Middle frontal gyrus (tissue), 1 donor: ENCODE data around the gene PPDPF.
"Not testable (repeated sequence)": the region's sequence is repeated elsewhere in the genome, so short reads cannot be mapped to it uniquely, and the experiment has no call there.

Experiments used
- DNase-seq: peaks from one replicate; pipeline ENCODE4 v3.0.0-alpha.2; 2015; ENCODE audit warnings: low spot score; ENCODE audit errors: extremely low spot score

The PPDPF gene

DNA sequence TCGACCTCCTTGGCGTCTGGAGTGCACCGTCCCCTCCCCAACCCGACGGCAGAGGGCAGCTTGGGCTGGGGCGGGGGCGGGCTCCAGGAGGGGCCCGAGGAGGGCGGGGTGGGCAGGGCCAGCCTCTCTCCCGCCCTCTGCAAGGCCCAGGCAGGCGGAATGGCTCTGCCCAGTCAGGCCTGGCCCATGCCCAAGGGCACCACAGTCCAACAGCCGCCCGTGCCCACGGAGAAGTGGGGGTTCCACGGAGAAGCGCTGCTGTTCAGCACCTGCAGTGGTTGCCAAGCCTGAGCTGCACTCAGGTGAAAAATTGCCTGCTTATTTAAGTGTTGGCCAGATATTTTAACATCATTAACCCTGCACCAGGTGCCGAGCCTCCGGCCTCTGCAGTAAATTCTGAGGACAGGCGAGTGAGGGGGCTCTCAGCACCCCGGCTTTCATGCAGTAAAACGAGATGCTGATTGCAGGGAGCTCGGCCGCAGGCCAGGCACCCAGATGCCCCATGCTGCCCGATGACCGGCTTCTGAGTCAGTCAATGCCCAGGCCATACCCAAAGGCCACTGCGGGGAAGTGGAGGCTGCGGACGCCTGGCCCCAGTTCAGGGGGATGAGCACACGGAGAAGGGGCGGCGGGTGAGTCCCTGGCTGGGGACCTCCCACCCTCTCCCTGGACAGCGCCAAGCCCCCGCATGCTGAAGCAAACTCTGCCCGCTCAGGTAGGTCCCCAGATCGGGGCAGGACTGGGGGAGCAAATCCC, 27.3 kb downstream of the PPDPF start, which contains the start of gene SRMS:
SRMS (minus strand) TSS at position 25 of the 756 bp plus-strand sequence. CDS start 286 bp downstream, outside the sequence.
- no peak for DNase-seq

DNA sequence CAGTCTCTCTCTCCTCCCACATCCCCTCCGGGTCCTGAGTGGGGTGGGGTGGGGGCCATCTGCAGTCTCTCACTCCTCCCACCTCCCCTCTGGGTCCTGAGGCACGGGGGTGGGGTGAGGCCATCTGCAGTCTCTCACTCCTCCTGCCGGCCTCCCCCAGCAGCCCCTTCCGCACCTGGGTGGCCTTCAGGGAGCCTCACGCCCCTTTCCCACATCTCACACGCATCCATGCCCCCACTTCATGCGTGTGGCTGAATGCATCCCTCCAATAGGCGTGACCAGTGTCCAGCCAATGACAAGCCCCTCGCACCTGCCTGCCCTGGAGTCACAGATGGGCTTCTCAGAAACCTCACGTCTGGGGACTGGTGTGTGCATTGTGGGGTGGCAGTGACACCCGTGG, 28.0 kb downstream of the PPDPF start:
- DNase-seq = no peak

DNA sequence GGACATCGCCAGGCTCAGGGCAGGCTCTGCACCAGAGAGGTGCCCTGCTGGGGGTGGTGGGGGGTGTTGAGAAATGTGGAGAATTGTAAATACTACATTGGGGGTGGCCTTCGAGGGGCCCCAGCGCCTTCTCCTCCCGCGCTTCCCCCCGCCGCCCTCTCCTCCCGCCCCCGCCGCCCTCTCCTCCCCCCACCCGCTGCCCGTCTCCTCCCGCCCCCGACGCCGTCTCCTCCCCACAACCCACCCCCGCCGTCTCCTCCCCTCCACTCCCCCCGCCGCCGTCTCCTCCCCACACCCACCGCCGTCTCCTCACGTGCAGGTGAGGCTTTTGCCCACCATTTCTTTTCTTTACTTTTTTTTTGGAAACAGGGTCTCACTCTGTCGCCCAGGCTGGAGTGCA, 28.5 kb downstream of the PPDPF start:
- no peak for DNase-seq

DNA sequence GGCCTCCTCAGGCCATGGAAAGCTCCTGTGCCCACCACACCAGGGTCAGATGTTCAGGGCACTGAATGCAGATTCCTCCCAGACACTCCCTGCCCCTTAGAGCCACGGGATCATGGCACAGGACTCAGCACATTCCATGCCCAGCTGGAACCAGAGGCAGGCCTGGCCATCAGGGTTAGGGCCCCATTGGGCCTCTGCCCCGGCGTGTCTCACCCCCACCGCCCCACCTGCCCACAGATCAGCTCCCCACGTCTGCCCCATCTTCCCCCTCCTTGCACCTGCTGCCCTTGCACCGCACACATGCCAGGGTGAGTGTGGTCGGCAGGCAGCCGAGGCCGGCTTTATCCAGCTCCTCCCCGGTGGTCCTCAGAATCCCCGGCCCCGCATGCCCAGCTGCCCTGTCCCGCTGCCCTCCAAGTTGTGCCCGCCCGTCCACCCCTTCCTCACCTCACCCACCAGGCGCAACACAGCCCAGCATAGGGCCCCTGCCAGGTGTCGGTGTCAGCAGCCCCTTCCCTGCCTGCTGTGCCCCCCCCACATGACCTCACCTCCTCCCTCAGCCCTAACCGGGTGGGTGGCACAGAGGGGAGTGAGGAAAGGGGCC, 29.2 kb downstream of the PPDPF start:
- DNase-seq = no peak

DNA sequence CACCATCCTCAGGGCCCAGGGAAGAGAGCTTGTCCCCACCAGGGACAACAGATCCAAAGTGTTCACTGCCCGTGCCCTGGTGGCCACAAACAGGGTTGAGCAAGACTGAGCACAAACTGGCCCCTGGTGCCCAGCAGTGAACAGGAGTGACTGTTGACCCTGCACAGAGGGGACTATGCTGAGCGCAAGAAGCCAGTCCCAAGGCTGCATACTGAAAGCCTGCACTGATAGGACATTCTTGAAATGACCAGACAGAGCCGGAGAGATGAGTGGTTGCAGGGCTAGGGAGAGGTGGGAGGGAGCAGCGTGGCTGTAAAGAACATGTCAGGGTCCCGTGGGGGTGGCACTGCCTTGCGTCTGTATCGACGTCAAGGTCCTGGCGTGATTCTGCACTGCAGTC, 30.5 kb downstream of the PPDPF start:
- DNase-seq = no peak

DNA sequence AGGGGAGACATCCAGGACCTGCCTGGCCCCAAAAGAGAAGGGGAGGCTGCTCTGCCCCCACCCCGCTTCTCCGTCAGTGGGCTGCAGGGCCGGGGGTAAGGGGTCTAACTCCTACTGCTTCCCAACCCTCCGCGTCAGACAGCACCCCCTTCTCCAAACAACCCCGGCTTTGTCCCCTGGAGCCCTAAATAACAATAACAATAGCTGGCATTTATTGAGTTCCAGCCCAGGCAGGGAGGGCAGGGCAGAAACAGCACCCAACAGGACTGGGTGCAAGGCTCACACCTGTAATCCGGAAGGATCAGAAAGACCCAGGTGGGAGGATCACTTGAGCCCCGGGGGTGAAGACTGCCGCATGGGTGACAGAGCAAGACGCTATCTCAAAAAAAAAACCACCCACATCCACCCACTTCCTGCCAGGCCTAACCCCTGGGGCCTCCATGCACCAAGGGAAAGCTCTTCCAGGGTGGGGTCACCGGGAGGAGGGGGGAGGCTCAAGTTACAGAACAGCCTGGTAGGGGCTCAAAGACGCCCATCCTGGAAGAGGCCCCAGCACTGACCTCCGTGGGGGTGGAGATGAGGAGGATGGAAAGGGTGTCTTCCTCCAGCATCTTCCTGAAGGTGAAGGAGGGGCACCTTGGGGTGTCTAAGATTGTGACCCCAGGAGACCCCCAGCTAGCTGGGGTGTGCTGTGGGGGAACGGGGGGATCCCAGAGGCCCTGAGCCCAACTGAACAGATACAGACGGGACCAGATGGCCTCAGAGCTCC, 32.1 kb downstream of the PPDPF start:
- no peak for DNase-seq

DNA sequence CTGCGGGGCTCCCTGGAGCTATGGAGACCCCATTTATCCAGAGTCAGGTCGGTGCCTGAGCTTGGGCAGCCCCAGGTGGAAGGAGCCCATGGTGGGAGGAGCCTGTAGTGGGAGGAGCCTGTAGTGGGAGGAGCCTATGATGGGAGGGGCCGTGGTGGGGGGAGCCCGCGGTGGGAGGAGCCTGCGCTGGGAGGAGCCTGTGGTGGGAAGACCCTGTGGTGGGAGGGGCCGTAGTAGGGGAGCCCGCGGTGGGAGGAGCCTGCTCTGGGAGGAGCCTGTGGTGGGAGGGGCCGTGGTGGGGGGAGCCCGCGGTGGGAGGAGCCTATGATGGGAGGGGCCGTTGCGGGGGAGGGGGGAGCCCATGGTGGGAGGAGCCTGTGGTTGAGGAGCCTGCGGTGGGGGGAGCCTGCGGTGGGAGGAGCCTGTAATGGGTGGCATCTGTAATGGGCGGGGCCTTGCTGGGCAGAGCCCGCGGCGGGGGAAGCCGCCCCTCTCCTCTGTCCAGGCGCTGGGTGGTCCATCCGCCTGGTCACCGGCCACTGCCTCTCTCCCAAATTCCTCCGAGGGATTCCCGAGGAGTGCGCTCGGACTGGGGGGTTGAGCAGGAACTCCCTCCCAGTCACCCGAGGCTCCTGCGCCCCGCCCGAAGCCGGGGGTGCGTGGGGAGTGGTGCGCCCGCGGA, 32.8 kb downstream of the PPDPF start:
- DNase-seq = no peak

DNA sequence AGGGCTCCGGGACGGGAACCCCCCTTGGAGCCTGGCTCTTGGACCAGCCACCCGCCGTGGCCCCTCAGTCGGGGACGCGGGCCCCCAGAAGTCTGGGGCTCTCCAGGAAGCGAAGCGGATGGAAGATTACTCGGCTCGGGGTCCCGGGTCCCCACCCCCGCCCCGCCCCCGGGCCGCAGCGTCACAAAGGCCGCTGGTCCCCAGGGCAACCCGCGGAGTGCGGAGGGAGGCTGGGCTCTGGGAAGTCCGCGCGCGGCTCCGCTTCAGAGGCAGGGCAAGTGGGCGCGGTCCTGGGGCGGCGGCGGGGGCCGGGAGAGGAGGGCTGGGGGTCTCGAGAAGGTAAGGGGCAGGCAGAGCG, 33.3 kb downstream of the PPDPF start, which contains the start of gene FNDC11:
FNDC11 (plus strand) TSS at position 227 of the 358 bp plus-strand sequence. CDS start 1,505 bp downstream, outside the sequence.
- no peak for DNase-seq

DNA sequence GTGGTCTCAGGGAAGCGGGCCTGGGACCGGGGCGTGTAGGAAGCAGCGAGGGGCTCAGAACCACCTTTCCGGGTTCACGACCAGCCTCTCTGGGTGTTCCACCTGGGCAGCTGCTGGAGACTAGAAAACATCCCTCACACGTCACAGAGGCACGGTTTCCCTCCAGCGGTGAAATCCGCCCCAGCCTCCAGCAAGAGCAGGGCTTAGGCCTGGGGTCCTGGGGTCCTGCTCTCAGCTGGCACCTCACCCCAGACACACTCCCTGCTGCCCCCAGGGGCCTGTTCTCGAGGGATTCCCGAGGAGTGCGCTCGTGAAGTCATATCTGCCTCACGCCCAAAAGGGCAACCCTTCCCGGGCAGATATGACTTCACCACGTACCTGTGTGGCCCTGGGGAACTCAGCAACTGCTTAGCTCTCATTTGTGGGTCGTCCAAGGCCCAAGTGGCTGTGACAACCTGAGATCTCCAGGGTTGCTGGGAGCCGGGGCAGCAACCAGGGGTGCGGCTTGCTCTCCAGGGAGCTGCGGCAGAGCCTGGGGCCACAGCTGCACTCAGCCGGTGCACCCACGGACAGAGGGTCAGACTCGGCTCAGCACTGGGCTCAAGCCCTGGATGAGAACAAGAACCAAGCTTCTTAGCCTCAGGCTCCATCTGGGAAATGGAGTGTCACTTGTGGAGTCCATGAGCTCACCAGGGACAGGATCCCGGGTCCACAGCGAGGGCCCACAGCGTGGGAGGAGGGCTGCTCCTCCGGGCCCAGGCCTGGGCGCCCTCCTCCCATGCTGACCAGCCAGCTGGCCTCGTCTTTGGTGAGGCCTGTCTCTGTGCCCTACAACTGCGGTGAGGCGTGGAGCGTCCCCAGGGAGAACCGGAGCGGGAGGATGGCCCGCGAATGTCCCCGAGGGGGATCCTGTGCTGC, 34.1 kb downstream of the PPDPF start:
- DNase-seq = no peak

DNA sequence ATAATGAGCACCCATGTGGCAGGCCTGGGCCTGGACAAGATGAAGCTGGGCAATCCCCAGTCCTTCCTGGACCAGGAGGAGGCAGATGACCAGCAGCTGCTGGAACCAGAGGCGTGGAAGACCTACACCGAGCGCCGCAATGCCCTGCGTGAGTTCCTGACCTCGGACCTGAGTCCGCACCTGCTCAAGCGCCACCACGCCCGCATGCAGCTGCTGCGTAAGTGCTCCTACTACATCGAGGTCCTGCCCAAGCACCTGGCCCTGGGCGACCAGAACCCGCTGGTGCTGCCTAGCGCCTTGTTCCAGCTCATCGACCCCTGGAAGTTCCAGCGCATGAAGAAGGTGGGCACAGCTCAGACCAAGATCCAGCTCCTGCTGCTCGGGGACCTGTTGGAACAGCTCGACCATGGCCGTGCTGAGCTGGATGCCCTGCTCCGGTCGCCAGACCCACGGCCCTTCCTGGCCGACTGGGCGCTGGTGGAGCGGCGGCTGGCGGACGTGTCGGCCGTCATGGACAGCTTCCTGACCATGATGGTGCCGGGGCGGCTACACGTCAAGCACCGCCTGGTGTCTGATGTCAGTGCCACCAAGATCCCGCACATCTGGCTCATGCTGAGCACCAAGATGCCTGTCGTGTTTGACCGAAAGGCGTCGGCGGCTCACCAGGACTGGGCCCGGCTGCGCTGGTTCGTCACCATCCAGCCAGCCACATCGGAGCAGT, 35.3 kb downstream of the PPDPF start:
- no peak for DNase-seq

DNA sequence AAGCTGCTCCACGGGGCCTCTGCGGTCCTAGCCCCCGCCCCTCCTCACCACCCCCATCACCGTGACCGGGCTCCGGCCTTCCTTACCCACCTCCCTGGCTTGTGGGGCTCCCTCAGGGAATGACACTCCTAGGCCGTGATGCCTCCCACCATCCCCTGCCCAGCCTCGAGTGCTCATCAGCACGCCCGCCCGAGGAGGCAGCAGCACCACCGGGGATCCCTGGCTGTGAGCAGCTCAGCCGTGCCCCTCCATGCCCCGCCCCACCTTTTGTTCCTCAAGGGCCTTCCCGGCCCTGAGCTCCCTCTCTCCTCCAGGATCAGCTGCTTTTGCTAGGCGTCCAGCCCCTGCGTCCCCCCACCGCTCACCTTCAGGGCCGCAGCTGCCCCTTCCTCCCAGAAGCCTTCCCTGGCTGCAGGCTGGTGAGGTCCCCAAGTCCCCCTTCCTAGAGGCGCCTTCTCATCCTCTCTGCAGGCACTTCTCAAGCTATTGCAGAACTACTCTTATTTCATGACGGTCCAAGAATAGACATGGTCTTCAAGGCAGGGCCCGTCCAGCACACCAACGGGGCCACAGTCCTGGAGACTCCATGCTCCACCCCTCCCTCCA, 36.4 kb downstream of the PPDPF start:
- no peak for DNase-seq

DNA sequence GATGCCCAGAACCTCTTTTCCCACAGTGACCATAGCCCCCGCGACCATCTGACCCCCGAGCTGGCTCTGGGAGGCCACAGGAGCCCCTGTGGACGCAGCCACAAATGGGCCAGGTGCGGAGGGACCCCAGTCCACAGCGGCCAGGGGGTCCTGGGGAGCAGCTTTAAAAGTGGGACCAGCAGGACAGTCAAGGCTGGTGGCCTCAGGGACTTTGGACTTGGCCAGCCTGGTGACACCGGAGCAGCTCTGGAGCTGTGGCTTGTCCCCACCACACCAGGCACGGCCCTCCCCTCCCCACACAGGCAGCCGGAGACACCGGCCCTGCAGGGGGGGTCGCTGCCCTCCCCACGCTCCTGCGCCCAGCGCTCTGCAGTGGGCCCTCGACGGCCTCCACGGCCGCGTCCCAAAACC, 36.9 kb downstream of the PPDPF start:
- DNase-seq = no peak

DNA sequence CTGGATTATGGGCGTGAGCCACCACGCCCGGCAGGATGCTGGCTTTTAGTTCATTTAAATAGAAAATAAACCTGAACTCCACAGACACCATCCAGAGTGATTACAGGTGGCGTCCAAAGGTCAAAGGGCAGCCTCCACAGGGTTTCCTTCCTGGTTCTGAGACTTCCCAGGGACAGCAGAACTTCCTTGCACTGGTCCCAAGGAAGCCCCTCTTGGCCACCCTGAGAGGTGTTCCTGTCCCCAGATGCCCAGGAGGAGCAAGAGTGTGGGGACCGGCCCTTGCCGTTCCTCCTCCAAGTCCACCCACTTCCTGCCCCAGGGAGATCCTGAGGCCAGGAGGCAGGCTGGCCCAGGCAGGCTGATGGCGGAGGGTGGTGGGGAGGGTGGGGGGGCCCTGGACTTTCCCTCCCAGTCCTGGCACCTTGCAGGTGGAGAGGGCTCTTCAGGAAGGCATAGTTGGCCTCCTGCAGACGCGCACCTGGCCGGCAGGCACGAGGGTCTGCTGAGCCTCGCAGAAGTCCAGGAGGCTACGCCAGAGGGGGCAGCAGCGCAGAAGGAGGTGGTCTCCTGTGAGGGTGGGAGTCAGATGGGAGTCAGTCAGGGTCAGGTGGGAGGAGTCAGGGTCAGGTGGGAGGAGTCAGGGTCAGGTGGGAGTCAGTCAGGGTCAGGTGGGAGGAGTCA, 38.4 kb downstream of the PPDPF start:
- no peak for DNase-seq

DNA sequence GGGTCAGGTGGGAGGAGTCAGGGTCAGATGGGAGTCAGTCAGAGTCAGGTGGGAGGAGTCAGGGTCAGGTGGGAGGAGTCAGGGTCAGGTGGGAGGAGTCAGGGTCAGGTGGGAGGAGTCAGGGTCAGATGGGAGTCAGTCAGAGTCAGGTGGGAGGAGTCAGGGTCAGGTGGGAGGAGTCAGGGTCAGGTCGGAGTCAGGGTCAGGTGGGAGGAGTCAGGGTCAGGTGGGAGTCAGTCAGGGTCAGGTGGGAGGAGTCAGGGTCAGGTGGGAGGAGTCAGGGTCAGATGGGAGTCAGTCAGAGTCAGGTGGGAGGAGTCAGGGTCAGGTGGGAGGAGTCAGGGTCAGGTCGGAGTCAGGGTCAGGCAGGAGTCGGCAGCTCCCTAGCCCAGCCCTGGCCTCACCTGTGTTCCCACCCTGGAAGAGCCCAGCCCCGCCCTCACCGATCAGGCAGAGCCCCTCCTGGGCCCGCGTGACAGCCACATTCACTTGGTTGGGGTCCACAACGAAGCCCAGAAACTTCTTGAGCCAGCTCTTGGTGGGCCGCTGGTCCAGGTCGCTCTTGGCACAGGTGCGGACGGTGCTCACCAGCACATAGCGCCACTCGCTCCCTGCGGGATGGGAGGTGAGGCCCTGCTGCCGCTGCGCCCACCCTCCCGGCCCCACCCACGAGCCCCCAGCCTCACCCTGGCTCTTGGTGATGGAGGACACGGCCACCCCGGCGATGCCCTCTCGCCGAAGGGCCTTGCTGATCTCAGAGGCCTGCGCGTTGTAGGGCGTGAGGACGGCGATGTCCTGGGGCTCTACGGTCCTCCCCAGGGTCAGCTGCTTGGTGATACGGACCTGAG, 39.1 kb downstream of the PPDPF start:
- not testable (repeated sequence) for DNase-seq

DNA sequence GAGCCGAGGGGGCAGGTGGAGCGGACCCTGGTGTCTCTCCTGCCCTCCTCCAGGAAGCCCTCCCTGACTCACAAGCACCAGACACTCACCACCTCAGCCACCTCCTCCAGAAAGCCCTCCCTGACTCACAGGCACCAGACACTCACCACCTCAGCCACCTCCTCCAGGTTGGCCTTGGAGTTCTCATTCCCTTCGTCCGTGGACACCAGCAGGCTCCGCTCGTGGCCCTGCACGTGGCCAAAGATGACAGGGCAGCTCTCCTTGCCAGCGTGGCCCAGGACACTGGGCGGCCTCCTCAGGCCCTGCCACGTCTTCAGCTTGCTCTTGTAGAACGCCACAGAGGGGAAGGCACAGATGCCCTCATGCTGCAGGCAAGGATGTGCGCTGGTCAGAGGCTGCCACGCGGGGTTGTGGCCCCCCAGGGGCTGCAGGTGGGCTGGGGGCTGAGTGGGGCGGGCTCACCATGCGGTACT, 39.8 kb downstream of the PPDPF start:
- DNase-seq = no peak

DNA sequence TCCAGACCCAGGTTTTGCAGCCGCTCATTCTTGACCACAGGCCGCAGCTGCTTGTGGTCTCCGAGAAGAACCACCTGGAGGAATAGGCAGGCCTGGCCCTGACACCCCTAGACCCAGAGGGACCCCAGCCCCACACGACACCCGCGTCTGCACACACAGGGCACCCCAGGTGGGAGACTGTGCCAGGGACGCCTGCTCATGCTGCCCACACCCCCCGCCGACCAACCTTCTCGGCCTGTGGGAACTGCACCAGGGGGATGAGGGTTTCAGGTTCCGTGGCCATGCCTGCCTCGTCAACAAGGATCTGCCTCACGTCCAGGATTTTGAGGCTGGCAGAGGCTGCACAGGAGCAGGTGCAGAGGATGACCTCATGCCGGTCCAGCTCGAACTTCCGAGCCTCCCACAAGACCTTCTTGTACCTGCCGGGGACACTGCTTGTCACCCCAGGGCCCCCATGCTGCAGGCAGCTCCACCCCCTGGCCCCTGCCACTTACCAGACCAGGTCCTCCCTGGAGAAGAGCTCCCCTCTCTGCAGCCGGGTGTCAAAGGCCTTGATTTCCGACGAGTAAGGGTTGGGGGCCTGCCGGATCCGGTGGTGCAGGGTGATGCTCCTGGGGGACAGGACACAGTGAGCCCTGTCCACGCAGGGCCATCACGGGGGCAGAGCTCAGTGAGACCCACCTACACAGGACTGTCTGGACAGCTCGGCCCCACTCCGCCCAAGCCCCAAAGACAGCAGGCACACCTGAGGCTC, 40.5 kb downstream of the PPDPF start:
- DNase-seq = no peak
